GM21447 (cell line): ENCODE data around the gene MAPK4.
A peak's percentile ranks its signal among the peaks of the same experiment; 100 is the strongest.
"Not testable (repeated sequence)": the region's sequence is repeated elsewhere in the genome, so short reads cannot be mapped to it uniquely, and the experiment has no call there.

Source experiments
- ATAC-seq: cut with Tn5 transposase; IDR thresholded peaks from one replicate; pipeline ENCODE4 v1.9.1; 2021; ENCODE audit not compliant: unreplicated experiment

Gene MAPK4

DNA sequence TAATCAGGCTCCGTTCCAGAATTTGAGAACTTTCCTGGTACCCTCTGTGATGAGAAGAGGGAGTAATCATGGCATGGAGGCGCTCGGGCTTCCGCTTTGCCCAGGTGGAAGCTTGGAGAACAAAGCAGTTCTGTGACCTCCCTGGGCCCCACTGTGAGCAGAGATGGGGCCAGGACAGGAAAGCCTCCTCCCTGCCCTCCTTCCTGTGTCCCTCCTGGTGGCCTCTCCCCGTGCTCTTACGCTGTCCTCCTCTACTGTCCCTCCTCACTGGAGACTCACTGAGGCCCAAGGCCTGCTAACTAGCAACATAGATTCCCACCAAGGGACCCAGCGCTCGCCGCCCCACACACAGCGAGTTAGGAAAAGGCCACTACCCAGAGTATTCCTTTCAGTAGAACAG, 119.8 kb downstream of the MAPK4 start:
- no peak for ATAC-seq

DNA sequence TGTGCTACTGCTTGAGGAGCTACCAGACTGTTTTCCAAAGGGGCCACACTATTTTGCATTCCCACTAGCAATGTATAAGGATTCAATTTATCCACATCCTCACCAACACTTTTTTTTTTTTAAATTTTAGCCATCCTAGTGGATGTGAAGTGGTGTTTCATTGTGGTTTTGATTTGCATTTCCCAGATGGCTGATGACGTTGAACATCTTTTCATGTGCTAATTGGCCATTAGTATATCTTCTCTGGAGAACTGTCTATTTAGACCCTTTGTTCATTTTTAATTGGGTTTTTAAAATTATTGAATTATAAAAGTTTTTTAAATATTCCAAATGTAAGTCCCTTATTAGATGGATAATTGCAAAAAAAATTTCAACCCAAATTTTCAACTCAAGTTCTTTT, 121.1 kb downstream of the MAPK4 start:
- ATAC-seq = no peak

DNA sequence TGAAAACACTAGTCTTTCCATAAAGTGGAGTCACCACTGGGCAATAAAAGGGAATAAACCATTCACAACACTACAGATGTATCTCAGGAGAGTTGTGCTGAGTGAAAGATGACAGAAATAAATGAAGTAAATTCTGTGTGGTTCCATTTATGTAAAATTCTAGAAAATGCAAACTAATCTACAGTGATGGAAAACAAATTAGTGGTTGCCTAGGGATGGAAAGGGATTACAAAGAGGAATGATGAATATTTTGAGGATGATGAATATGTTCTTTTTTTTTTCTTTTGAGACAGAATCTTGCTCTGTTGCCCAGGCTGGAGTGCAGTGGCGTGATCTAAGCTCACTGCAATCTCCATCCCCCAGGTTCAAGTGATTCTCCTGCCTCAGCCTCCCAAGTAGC, 123.0 kb downstream of the MAPK4 start:
- no peak for ATAC-seq

DNA sequence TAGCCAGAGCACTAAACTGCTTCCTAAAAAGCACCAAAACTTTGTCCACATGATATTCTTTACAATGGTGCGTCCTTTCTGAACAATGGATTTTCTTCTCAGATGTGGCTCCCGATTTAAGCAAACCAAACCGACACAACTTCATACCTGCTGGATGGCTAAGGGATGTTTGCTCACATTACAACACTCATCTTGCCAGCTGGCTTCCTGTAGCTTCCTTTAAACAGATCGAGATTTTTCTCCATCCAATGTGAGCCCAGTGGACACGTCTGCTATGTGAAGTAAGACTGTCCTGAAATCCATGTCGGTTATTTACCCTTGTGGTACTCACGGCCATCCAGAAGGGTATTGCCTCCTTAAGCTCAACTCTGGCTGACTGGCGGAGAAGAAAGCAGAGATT, 126.5 kb downstream of the MAPK4 start:
- ATAC-seq = no peak

DNA sequence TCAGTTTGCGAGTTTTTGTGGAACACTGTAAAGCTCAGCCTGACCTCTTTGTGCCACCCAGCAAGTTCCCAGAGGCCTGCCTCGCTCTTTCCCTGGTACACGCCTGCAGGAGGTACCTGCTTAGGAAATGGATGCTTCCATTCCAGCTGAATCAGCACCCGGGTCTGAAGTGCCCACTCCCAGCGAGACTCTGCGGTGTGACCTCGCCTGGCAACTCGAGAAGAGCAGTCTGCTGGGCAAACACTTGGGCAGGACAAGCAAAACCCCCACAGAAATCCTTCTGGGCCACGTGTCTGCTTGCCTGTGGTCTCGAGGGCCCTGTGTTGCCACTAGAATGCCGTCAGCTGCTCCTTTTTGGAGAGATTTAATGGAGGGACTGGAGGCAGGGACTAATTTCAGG, 127.6 kb downstream of the MAPK4 start:
- ATAC-seq = no peak

DNA sequence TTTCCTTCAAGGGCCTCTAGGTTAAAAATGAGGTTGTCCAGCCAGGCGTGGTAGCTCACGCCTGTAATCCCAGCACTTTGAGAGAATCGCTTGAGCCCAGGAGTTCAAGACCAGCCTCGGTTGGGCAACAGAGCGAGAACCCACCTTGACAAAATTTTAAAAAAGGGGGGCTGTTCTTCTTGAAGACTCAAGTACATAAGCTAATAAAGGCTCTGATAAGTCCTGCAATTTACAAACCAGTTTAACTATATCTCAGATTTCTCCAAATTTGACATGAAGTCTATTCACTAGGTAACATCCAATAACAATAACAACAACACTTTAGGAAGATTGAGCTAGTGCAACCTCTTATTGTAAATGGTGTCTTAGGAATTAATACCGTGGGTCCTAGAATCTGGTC, 129.7 kb downstream of the MAPK4 start:
- no peak for ATAC-seq

DNA sequence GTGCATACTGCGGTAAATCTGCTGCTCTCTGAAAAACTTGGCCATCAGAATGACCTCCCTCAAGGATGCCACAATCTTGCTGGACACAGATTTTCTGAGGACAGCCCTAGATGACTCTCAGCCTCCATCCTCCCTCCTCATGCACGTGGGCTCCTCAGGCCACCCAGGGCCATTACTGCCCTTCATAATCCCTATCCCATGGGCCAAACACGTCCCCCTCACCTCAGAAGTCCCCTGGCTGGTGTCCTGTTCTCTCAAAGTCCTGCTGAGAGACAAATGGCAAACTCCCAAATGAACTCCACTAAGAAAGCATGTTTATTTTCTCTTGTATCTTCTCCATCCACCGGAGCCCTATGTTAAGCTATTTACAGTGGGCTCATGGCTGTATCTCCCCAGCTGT, 134.3 kb downstream of the MAPK4 start:
- ATAC-seq = no peak

GRCh38 chr18:50695431-50696176, 135.7 kb downstream of the MAPK4 start:
- no peak for ATAC-seq

DNA sequence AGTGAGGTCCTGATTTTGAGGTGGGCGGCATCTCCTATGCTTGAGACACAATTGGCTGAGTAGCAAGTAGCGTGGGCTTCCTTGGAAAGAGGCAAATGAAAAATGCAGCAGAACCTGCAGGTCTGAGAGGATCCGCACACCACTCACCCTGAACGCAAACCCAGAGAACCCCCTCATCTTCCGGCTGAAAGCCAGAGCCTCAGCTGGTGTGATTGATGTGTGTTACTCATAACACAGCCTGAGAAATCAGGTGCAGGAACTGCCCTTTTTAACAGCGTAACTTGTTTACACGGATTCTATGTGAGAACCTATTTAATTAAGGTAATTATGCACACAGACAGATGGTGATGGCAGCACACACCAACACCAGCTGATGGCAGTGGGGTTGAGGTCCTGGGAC, 136.5 kb downstream of the MAPK4 start:
- ATAC-seq = peak; percentile 41

DNA sequence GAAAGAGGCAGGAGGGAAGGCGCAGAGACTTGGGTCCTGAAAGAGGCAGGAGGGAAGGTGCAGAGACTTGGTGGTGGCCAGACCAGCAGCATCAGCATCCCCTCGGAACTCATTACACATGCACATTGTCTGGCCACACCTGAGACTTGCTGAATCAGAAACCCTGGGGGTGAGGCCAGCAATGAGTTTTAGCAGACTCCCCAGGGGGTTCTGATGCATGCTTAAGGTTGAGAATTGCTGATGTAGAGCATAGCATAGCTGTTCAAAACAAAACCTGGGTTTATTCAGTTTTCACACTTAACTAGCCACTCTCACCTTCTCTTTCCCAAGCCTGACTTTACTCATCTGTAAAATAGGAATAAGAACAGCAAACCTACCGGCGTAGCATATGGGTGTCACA, 137.0 kb downstream of the MAPK4 start:
- ATAC-seq = peak; percentile 82

DNA sequence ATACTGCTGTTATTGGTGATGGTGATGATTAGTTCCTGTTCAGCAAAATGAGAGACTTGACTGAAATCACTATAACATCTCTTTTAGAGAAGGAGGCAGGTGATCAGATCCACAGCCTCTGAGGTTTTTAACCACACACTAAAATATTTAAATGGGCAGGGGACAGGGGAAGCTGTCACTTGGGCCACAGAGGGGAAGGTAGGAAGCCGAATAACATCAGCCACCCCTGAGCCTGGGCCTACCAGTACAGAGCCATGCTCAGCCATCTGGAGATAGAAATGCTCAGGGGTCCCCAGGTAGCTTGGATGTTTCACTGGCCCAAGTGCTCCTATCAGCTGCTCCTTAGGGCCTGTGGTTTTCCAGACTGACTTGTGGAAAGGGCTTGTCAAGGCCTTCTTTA, 137.6 kb downstream of the MAPK4 start:
- ATAC-seq = peak; percentile 43

DNA sequence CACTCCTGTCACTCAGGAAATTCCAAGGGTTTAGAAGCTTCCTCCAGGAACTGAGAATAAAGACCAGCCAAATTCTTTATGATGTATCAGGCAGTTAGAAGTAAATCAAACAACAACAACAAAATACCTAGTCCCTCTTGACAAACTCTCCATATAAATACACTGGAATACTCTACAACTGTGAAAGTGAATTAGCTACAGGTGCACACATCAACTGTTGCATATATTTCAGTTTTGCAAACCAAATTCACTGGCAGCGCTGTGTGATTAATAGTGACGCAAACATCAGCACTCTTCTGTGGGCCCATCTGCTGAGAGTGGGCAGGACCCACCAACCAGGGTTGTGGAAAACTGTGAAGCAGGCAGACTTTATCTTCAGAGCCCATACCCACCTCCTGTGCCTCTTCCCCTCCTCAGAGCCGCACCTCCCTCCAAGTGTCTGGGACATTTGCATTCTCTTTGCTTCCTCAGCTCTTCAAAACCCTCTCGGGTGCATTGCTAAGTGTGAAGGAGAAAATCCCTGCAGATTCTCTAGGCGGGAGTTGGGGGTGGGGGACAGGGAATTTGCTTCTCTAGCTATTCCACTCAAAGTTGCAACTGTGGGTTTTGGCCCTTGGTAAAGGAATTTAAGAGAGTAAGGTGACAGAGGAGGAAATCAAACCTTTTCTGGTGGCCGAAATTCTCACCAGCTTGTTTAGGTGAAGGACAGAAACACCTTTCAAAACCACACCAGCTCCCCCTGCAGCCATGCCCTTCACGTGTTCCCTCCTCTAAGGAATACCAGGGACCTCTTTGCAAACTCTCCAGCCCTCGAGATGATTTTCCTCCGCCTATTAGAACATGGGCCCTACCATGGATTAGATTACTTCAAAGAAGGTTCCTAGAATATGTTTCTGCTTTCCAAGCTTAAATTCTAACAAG, 140.6 kb downstream of the MAPK4 start:
- ATAC-seq = no peak

DNA sequence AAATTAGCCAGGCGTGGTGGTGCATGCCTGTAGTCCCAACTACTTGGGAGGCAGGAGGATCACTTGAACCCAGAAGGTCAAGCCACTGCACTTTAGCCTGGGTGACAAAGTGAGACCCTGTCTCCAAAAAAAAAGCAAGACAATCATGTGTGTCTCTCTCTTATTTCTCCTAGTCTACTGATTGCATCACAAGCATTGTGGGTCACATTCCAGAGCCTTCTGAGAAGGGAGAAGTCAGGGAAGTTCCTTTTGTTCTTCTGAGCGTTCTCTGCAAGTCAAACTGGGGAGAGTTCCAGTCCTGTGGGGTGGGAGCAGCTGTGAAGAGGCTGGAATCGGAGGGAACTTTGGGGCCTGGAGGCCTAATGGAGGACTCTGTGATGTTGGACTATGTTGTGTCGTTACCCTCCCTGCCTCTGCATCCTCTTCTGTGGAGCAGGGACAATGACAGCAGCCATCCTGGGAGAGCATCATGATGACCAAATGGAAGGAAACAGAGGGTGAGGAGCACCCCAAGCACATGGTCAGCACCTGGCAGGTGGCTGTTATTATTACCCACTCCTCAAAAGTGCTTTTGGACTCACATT, 144.6 kb downstream of the MAPK4 start:
- no peak for ATAC-seq

DNA sequence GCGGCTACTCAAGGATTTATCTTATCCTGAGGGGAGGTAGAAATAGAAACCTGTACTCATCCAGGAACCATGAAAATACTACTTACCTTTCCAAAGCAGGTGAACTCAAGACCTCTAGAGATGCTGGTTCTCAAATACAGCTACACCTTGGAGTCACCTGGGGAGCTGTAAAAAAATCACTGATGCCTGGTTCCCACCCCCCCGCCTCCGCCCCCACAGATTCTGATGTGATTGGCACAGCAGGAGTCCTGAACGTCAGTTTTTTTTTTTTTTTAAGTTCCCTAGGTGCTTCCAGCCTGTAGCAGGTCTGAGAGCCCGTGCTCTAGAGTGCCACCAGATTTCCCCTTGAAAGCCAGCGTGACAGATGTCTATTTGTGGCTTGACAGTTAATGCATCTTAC, 146.3 kb downstream of the MAPK4 start:
- no peak for ATAC-seq

GRCh38 chr18:50706651-50707050, 146.8 kb downstream of the MAPK4 start:
- no peak for ATAC-seq

GRCh38 chr18:50707297-50707696, 147.4 kb downstream of the MAPK4 start:
- not testable (repeated sequence) for ATAC-seq

GRCh38 chr18:50707855-50708469, 148.1 kb downstream of the MAPK4 start:
- no peak for ATAC-seq

DNA sequence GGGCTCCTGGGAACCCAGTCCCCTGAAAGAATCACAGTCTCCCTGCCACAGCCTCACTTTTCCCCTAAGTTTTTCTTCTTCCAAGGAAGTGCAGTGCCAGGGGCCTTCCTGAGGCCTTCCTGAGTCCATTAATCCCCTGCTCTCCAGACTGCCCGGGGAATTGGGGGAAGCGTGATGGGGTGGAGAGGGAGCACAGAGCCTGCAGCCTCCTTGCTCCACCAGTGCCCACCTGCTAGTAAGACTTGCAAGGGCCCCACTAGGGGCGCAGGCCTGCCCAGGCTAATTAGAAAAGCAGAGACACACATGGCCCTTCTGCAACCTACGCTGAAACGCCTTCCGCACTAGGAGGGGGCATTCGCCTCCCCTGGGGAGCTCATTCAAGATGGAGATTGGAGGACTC, 149.3 kb downstream of the MAPK4 start:
- ATAC-seq = no peak

DNA sequence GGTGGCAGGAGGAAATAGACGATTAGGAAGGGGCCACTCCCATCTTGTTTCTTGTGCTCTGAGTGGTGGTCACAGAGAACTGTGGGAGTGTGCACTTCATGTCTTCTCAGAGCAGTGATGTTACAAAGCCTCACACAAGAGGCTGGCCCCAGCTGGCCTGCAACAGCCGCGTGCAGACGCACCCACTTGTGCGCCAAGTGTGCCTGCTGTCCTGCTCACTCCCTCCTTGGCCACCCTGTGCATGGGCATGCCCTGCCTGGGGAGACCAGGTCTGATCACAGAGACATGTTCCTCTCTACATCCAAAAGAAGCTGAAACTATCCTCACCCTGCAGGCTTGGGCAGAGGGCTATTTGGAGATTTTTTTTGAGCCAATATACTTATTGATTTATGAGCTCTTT, 151.5 kb downstream of the MAPK4 start:
- no peak for ATAC-seq

DNA sequence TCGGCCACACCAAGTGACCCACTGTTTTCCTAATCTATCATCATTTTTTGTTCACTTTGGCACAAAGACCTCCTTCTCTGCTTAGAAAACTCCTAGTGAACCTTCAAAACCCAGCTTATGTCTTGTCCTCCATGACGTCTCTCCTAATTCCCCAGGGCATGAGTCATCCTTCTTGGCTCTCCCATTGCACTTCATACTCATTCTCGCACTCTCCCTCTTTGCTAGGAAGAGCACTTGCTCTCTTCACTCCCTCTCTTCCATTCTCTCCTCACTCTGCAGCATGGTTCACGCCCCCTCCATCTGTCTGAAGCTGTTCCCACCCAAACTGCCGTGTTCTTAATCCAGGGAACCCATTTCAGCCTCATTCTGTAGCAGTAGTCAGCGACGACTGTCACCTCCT, 156.0 kb downstream of the MAPK4 start:
- no peak for ATAC-seq

DNA sequence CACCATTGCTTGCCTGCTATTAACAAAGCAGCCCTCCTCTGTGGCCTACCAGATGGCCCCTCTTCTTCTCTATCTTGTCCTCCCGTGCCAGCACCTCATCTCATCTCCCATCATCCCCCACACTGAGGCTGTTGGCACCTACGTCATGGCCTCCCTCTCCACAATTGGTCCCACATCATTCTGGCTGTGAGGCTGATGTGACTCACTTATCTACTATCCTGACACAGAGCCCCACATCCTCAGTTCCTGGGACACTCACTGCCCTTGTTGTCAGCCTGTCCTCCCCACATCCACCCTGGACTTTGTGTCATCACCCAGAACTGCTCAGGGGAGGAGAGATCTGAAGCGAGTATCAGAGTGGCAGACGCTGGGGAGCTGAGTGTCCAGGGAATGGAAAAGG, 157.0 kb downstream of the MAPK4 start:
- no peak for ATAC-seq

DNA sequence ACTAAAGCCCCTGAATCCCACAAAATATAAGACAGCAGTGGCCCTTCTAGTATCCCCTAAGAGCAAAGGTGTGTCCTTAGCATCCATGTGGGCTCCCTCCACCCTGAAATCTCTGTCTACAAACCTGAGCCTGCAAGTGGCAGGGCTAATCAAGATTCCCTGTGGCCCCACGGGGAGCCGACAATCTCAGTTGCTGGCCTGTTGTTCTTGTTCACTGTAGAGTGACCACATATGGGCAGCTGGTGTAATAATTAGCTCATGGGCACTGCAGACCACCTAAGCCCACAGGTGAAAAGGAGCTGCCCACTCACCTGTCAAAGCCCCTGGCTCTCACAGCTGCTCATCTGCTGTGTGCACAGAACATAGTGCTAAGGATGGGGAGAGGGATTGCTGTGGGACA, 157.7 kb downstream of the MAPK4 start:
- ATAC-seq = no peak
